Endodermal cell (in vitro differentiated cells): ENCODE results near the gene CALML4. TPM values are rescaled to one million over a fixed set of nuclear protein-coding genes. Genes with fewer than 3 reads are reported as not detected.

Source experiments
- DNase-seq: peaks from one replicate; pipeline ENCODE4 v3.0.0-alpha.2; 2017
- H3K27ac ChIP-seq: 2 replicates; pipeline ENCODE4 v1.5.1; 2013; ENCODE audit warnings: mild to moderate bottlenecking, low read depth, low read length, moderate library complexity
- H3K27me3 ChIP-seq: 2 replicates; pipeline ENCODE4 v1.6.1; 2013; ENCODE audit warnings: mild to moderate bottlenecking, low read length, moderate library complexity; ENCODE audit not compliant: insufficient read depth, control insufficient read depth, poor library complexity, severe bottlenecking
- H3K36me3 ChIP-seq: 2 replicates; pipeline ENCODE4 v1.7.0; 2013; ENCODE audit warnings: mild to moderate bottlenecking, low read length, moderate library complexity; ENCODE audit not compliant: control insufficient read depth, insufficient read depth
- H3K4me1 ChIP-seq: one replicate; pipeline ENCODE4 v1.7.0; 2013; ENCODE audit warnings: low read length; ENCODE audit not compliant: control insufficient read depth, insufficient read depth
- H3K4me3 ChIP-seq: 2 replicates; pipeline ENCODE4 v1.5.1; 2013; ENCODE audit warnings: mild to moderate bottlenecking, low read length, moderate library complexity
- H3K9ac ChIP-seq: 2 replicates; pipeline ENCODE4 v1.6.1; 2013; ENCODE audit warnings: mild to moderate bottlenecking, low read length, moderate library complexity; ENCODE audit not compliant: poor library complexity, severe bottlenecking; ENCODE audit errors: extremely low read depth
- H3K9me3 ChIP-seq: 2 replicates; pipeline ENCODE4 v1.6.1; 2013; ENCODE audit warnings: mild to moderate bottlenecking, low read length, moderate library complexity; ENCODE audit not compliant: control insufficient read depth
- H3K27ac Mint-ChIP-seq: 2 replicates; pipeline ENCODE4 v1.8.0; 2020; ENCODE audit warnings: mixed read lengths
- H3K27me3 Mint-ChIP-seq: 2 replicates; pipeline ENCODE4 v1.8.0; 2021; ENCODE audit warnings: mild to moderate bottlenecking, mixed read lengths; ENCODE audit not compliant: insufficient read depth
- H3K36me3 Mint-ChIP-seq: 2 replicates; pipeline ENCODE4 v1.8.0; 2020; ENCODE audit warnings: low read depth, mixed read lengths
- H3K4me1 Mint-ChIP-seq: 2 replicates; pipeline ENCODE4 v1.8.0; 2020; ENCODE audit warnings: mixed read lengths
- H3K4me3 Mint-ChIP-seq: 2 replicates; pipeline ENCODE4 v1.8.0; 2020; ENCODE audit warnings: mild to moderate bottlenecking, moderate library complexity, mixed read lengths
- H3K9me3 Mint-ChIP-seq: 2 replicates; pipeline ENCODE4 v1.8.0; 2020; ENCODE audit warnings: mild to moderate bottlenecking, mixed read lengths
- CTCF ChIP-seq: fragments of 200-600 bp; sonication (generic); conservative IDR thresholded peaks from 2 replicates; pipeline ENCODE4 v1.5.0; 2021; ENCODE audit warnings: antibody characterized with exemption, mild to moderate bottlenecking
- WGBS, 2 experiments: methylation state at CpG; one replicate each; pipeline versions ENCODE4 v1.1.5 to v1.1.7; 2013; ENCODE audit warnings: missing lambda C conversion rate in 2 of 2, mixed read lengths in 1 of 2; ENCODE audit not compliant: insufficient coverage in 1 of 2, insufficient read length in 1 of 2; 5-methylcytosine and 5-hydroxymethylcytosine counted together
- total RNA-seq, 2 donors: library from RNA; stranded (reverse); fragmentation: NEBNext Ultra II Directional in 1 of 2; extraction: Animal tissue kit (Norgen Biotek cat#: 25700) in 1 of 2; gene quantifications; 2 replicates in 1 of 2; 3 replicates in 1 of 2; pipeline ENCODE4 v1.2.1, GENCODE V29; 2021

The CALML4 gene
- total RNA-seq, 2 donors from 2014 or later, result 9.7 to 17.4 TPM

GRCh38 chr15:68154923-68155559 is 50.1 kb downstream of the CALML4 start:
- DNase-seq, result peak; percentile 67
- no peaks in the 10 kb centered on the region for H3K27me3 ChIP-seq
- no peak overlapping the region for H3K27ac ChIP-seq
- H3K36me3 ChIP-seq, result peaks cover 29% of the 10 kb centered on the region
- Mint-ChIP-seq H3K36me3 (peaks cover 13% of the 10 kb centered on the region), H3K9me3 (peaks cover under 1% of the 10 kb centered on the region), H3K27ac (no peak overlapping the region), H3K4me1 (no peaks in the 10 kb centered on the region), H3K4me3 (no peak overlapping the region), H3K27me3 (no peaks in the 10 kb centered on the region)
- peak; percentile 91 for TF ChIP-seq CTCF
- H3K9me3 ChIP-seq, result peaks cover 1% of the 10 kb centered on the region
- no peak overlapping the region for H3K4me3 ChIP-seq
- no peaks in the 10 kb centered on the region for H3K4me1 ChIP-seq
- no peak overlapping the region for H3K9ac ChIP-seq
- 80 to 100% methylated on average over 1 of the region's 4 CpGs for WGBS, 2 experiments

GRCh38 chr15:68152342-68152741 is 52.8 kb downstream of the CALML4 start:
- Mint-ChIP-seq H3K4me1 (no peaks in the 10 kb centered on the region), H3K36me3 (peaks cover 13% of the 10 kb centered on the region), H3K27me3 (no peaks in the 10 kb centered on the region), H3K27ac (no peak overlapping the region), H3K9me3 (no peaks in the 10 kb centered on the region), H3K4me3 (no peak overlapping the region)
- no peak overlapping the region for H3K9ac ChIP-seq
- no peak overlapping the region for H3K4me3 ChIP-seq
- DNase-seq, result no peak
- no peaks in the 10 kb centered on the region for H3K9me3 ChIP-seq
- H3K27me3 ChIP-seq, result no peaks in the 10 kb centered on the region
- H3K36me3 ChIP-seq, result peaks cover 16% of the 10 kb centered on the region
- no peak overlapping the region for H3K27ac ChIP-seq
- 100% methylated on average over 1 of the region's 2 CpGs; no CpG with 5 or more reads in 1 of the 2 experiments for WGBS, 2 experiments
- H3K4me1 ChIP-seq, result no peaks in the 10 kb centered on the region
- TF ChIP-seq CTCF, result no peak

GRCh38 chr15:68151277-68151676 is 53.9 kb downstream of the CALML4 start:
- Histone ChIP-seq H3K9ac (no peak overlapping the region), H3K36me3 (peaks cover 26% of the 10 kb centered on the region), H3K4me3 (no peak overlapping the region), H3K27me3 (no peaks in the 10 kb centered on the region), H3K9me3 (no peaks in the 10 kb centered on the region), H3K27ac (no peak overlapping the region), H3K4me1 (no peaks in the 10 kb centered on the region)
- no peak for DNase-seq
- no peak overlapping the region for H3K27ac Mint-ChIP-seq
- WGBS, 2 experiments, result 100% methylated on average over 1 of the region's 1 CpG; no CpG with 5 or more reads in 1 of the 2 experiments
- H3K9me3 Mint-ChIP-seq, result no peaks in the 10 kb centered on the region
- H3K27me3 Mint-ChIP-seq, result no peaks in the 10 kb centered on the region
- no peak overlapping the region for H3K4me3 Mint-ChIP-seq
- no peak for TF ChIP-seq CTCF
- no peaks in the 10 kb centered on the region for H3K4me1 Mint-ChIP-seq
- peaks cover 19% of the 10 kb centered on the region for H3K36me3 Mint-ChIP-seq
